K562 (cell line): ENCODE measurements around the gene CALB2. TPM values are rescaled to one million over a fixed set of nuclear protein-coding genes. Genes with fewer than 3 reads are reported as not detected.

Source experiments
- ATF7 ChIP-seq: fragments of 450-650 bp; IDR thresholded peaks from 2 replicates; pipeline ENCODE4 v1.7.1; 2014; ENCODE audit warnings: mild to moderate bottlenecking, moderate library complexity
- CXXC5 ChIP-seq: fragments of 250-450 bp; sonication (Bioruptor Pico); IDR thresholded peaks from 2 replicates; pipeline ENCODE4 v1.8.0; 2022; ENCODE audit warnings: inconsistent platforms, mild to moderate bottlenecking, moderate library complexity
- ELF1 ChIP-seq: fragments of 200-800 bp; sonication (Bioruptor generic); IDR thresholded peaks from 2 replicates; pipeline ENCODE4 v1.6.1; 2016; ENCODE audit warnings: missing genetic modification characterization, missing compliant biosample characterization
- EWSR1 ChIP-seq: fragments of 450-650 bp; IDR thresholded peaks from 2 replicates; pipeline ENCODE4 v1.6.1; 2018; ENCODE audit warnings: borderline replicate concordance, mild to moderate bottlenecking, low read depth, moderate library complexity; ENCODE audit not compliant: partially characterized antibody
- KLF13 ChIP-seq: fragments of 450-650 bp; IDR thresholded peaks from 2 replicates; pipeline ENCODE4 v1.6.1; 2016; ENCODE audit warnings: missing genetic modification characterization, low read depth, mild to moderate bottlenecking, missing compliant biosample characterization, moderate library complexity, borderline replicate concordance
- MAZ ChIP-seq, 2 experiments: fragments of 450-650 bp in 1 of 2; sonication (generic) in 1 of 2; formaldehyde crosslinking; IDR thresholded peaks in 1 of 2; conservative IDR thresholded peaks in 1 of 2; 2 replicates each; pipeline versions ENCODE4 v1.4.0 to v1.5.0; 2020; ENCODE audit warnings: mild to moderate bottlenecking in 1 of 2, missing genetic modification reagents in 1 of 2
- MTA1 ChIP-seq: fragments of 450-650 bp; IDR thresholded peaks from 2 replicates; pipeline ENCODE4 v1.6.1; 2017; ENCODE audit warnings: borderline replicate concordance
- MTF1 ChIP-seq: fragments of 250-450 bp; sonication (Bioruptor Pico); IDR thresholded peaks from 2 replicates; pipeline ENCODE4 v1.9.0; 2021; ENCODE audit warnings: moderate library complexity, mild to moderate bottlenecking, inconsistent platforms, borderline replicate concordance
- NR4A1 ChIP-seq, 2 experiments: fragments of 250-450 bp in 1 of 2; fragments of 450-650 bp in 1 of 2; sonication (Bioruptor Pico) in 1 of 2; IDR thresholded peaks; 2 replicates each; pipeline versions ENCODE4 v1.4.0 to v1.6.1; 2016 to 2020; ENCODE audit warnings: mild to moderate bottlenecking in 2 of 2, missing compliant biosample characterization in 1 of 2, missing genetic modification characterization in 1 of 2, moderate library complexity in 1 of 2
- RBBP5 ChIP-seq: fragments of 200-600 bp; sonication (generic); IDR thresholded peaks from 2 replicates; pipeline ENCODE4 v1.6.1; 2012; ENCODE audit warnings: borderline replicate concordance, mild to moderate bottlenecking, low read length, control low read depth, inconsistent platforms; ENCODE audit not compliant: insufficient read depth, poor library complexity, severe bottlenecking
- RBM22 ChIP-seq: fragments of 200-400 bp; formaldehyde crosslinking; IDR thresholded peaks from 2 replicates; pipeline ENCODE4 v1.6.1; 2018; ENCODE audit warnings: low read length, low read depth; ENCODE audit not compliant: poor library complexity, severe bottlenecking
- SMARCE1 ChIP-seq: fragments of 450-650 bp; IDR thresholded peaks from 2 replicates; pipeline ENCODE4 v1.7.1; 2016; ENCODE audit warnings: mild to moderate bottlenecking
- SMC3 ChIP-seq: conservative IDR thresholded peaks from 2 replicates; pipeline ENCODE4 v1.6.1; 2011; ENCODE audit warnings: low read depth, low read length, improper control_type of control experiment; ENCODE audit not compliant: insufficient read depth
- SP2 ChIP-seq: IDR thresholded peaks from 2 replicates; pipeline ENCODE4 v1.6.1; 2011; ENCODE audit warnings: mild to moderate bottlenecking, low read depth, low read length, moderate library complexity; ENCODE audit not compliant: poor library complexity, severe bottlenecking; ENCODE audit errors: extremely low read depth
- STAT6 ChIP-seq: sonication (generic); formaldehyde crosslinking; IDR thresholded peaks from 2 replicates; pipeline ENCODE4 v1.8.1; 2023; ENCODE audit warnings: mild to moderate bottlenecking, missing genetic modification reagents
- TEAD4 ChIP-seq, 2 experiments: sonication (generic) in 1 of 2; formaldehyde crosslinking in 1 of 2; IDR thresholded peaks; 2 replicates each; pipeline versions ENCODE4 v1.6.1 to v1.8.0; 2012 to 2022; ENCODE audit warnings: borderline replicate concordance in 1 of 2, inconsistent platforms in 1 of 2, low read length in 1 of 2, mild to moderate bottlenecking in 1 of 2, missing genetic modification reagents in 1 of 2
- XRCC3 ChIP-seq: fragments of 450-650 bp; IDR thresholded peaks from 2 replicates; pipeline ENCODE4 v1.6.1; 2017; ENCODE audit warnings: mild to moderate bottlenecking, moderate library complexity
- ZBTB11 ChIP-seq, 3 experiments: fragments of 200-800 bp in 1 of 3; fragments of 250-450 bp in 1 of 3; fragments of 450-650 bp in 1 of 3; sonication (Bioruptor Pico) in 1 of 3; sonication (Bioruptor generic) in 1 of 3; formaldehyde crosslinking in 1 of 3; IDR thresholded peaks; 2 replicates each; pipeline versions ENCODE4 v1.6.1 to v1.8.0; 2016 to 2022; ENCODE audit warnings: mild to moderate bottlenecking in 2 of 3, missing genetic modification characterization in 2 of 3, missing compliant biosample characterization in 1 of 3, moderate library complexity in 1 of 3
- ZBTB17 ChIP-seq: fragments of 450-650 bp; formaldehyde crosslinking; IDR thresholded peaks from 2 replicates; pipeline ENCODE4 v1.4.0; 2020; ENCODE audit warnings: mild to moderate bottlenecking
- ZNF133 ChIP-seq: fragments of 250-450 bp; sonication (Bioruptor Pico); IDR thresholded peaks from 2 replicates; pipeline ENCODE4 v1.4.0; 2020; ENCODE audit warnings: mild to moderate bottlenecking
- ZNF263 ChIP-seq: sonication (generic); formaldehyde crosslinking; IDR thresholded peaks from 2 replicates; pipeline ENCODE4 v1.8.0; 2022; ENCODE audit warnings: mild to moderate bottlenecking, missing genetic modification reagents, borderline replicate concordance
- ZNF695 ChIP-seq: fragments of 450-650 bp; formaldehyde crosslinking; IDR thresholded peaks from 2 replicates; pipeline ENCODE4 v1.4.0; 2020; ENCODE audit warnings: mild to moderate bottlenecking, moderate library complexity
- polyA plus RNA-seq, 8 experiments: library from polyadenylated mRNA; depleted of rRNA in 4 of 8; stranded (reverse) in 5 of 8; unstranded in 3 of 8; fragments of >200 nt; fragmentation: Nextera tagmentation in 2 of 8; fragmentation: Illumina TruSeq in 1 of 8; extraction: Ambion mirVana in 2 of 8; extraction: Trizol in 1 of 8; gene quantifications; 2 replicates each; pipeline versions ENCODE4 v1.2.1 to v1.2.3, GENCODE V29; 2011 to 2014; ENCODE audit warnings: inconsistent platforms in 1 of 8, missing spikeins in 1 of 8
- total RNA-seq, 7 experiments: library from RNA; depleted of rRNA in 6 of 7; stranded (reverse); fragments of >200 nt in 6 of 7; fragmentation: Illumina TruSeq in 2 of 7; extraction: Trizol in 2 of 7; gene quantifications; 2 replicates each; pipeline versions ENCODE4 v1.2.1 to v1.2.3, GENCODE V29; 2011 to 2021; ENCODE audit warnings: low replicate concordance in 1 of 7

The CALB2 gene
- total and polyA plus RNA-seq, 9 of the 15 experiments (the other 6 are each of a cell fraction or from before 2014, with no cell fraction given): not detected

DNA sequence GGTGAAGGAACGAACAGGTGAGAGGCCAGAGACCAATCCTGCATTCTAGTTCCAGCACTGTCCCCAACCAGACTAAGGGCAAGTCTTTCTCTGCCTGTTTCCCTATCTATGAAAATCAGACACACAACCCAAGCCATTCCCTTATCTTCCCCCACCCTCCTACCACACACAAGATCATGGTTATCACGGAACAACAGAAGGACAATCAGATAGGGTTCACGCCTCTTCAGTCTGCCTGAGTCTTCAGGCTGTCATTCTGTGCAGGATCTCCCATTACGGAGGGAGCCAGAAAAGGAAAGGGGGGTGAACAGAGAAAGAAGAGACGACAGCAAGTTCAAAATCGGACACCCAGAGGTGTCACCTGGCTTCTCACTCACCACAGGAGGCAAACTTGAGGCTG is 72.2 kb downstream of the CALB2 start (continued):
- TF ChIP-seq STAT6 (CRISPR knock-in tag) (no peak), ZBTB11 (CRISPR knock-in tag; IDR thresholded peaks at IDR 0.05) (peak in 1 of 3 experiments; percentile 28; a peak in 1 of 6 replicates), MTF1 (CRISPR knock-in tag) (no peak), ELF1 (tag) (no peak), SMC3 (no peak), KLF13 (tag) (no peak), ZNF695 (CRISPR knock-in tag) (no peak), ZBTB17 (0 out of 2 replicates have a peak, but pooled peaks have one; percentile 45), SMARCE1 (peak; percentile 94), RBM22 (no peak), SP2 (no peak), NR4A1 (CRISPR knock-in tag; IDR thresholded peaks at IDR 0.05) (no peak), NR4A1 (tag; IDR thresholded peaks at IDR 0.05) (peak; percentile 69; the same call in 1 of the 2 replicates), TEAD4 (IDR thresholded peaks at IDR 0.05; ENCODE audit: low read length) (peak; percentile 98), TEAD4 (CRISPR knock-in tag; IDR thresholded peaks at IDR 0.05; ENCODE audit: borderline replicate concordance) (no peak), MTA1 (peak; percentile 91), CXXC5 (CRISPR knock-in tag) (peak; percentile 86), ZNF133 (CRISPR knock-in tag) (no peak), ATF7 (peak; percentile 43; the same call in 1 of the 2 replicates), EWSR1 (no peak), RBBP5 (no peak), XRCC3 (no peak), MAZ (CRISPR knock-in tag; conservative IDR thresholded peaks at IDR 0.05 in 1 of 2, IDR thresholded peaks at IDR 0.05 in 1 of 2) (peak; percentile 63 to 68), ZNF263 (CRISPR knock-in tag) (no peak)
